HCT116 (cell line): ENCODE data around the gene DIS3L2. TPM values are rescaled to one million over a fixed set of nuclear protein-coding genes. Genes with fewer than 3 reads are reported as not detected.

Source experiments
- ATAC-seq: fragments of 200-7000 bp; cut with Tn5 transposase; 2 replicates; pipeline ENCODE4 v1.9.1; 2020; ENCODE audit warnings: mild to moderate bottlenecking, moderate library complexity
- BruUV-seq: library from RNA; stranded (reverse); fragments of 400-500 nt; replicated peaks from 2 replicates; lab custom pipeline; 2021; lab: Mats Ljungman, UMichigan
- CTCF ChIA-PET: fragments of 300-600 bp; sonication (Branson Sonifier 250); formaldehyde crosslinking; loops from one replicate; lab custom pipeline; 2021; ENCODE audit warnings: antibody characterized with exemption; lab: Charles Lee
- POLR2A ChIA-PET: fragments of 300-600, 350-600 bp; sonication (Branson Sonifier 250); formaldehyde crosslinking; loops from one replicate; lab custom pipeline; 2021; ENCODE audit warnings: antibody characterized with exemption; lab: Charles Lee
- RAD21 ChIA-PET, 2 experiments: fragments of 300-600 bp; sonication (Branson Sonifier 250); formaldehyde crosslinking; loops; one replicate each; lab custom pipeline; 2023; ENCODE audit warnings: low total read pairs in 2 of 2; ENCODE audit not compliant: uncharacterized antibody in 2 of 2, unreplicated experiment in 2 of 2, low non-redundant PET in 1 of 2; lab: Charles Lee
- DNase-seq: peaks from one replicate; pipeline ENCODE4 v3.0.0-alpha.2; 2010; ENCODE audit warnings: low read depth, low spot score
- H2AFZ ChIP-seq: fragments of 200-600 bp; shearing (Covaris generic), sonication (generic); 2 replicates; pipeline ENCODE4 v1.6.1; 2017; ENCODE audit warnings: low read depth, mixed run types, mixed read lengths, antibody characterized with exemption, low read length; ENCODE audit not compliant: poor library complexity, severe bottlenecking
- H3K27ac ChIP-seq: 2 replicates; pipeline ENCODE4 v1.5.1; 2012; ENCODE audit warnings: low read depth, low read length
- H3K27me3 ChIP-seq: fragments of 200-600 bp; sonication (generic); 2 replicates; pipeline ENCODE4 v1.6.1; 2016; ENCODE audit warnings: mixed run types, low read length, mixed read lengths; ENCODE audit not compliant: insufficient read depth
- H3K36me3 ChIP-seq, 2 experiments: fragments of 200-500 bp in 1 of 2; fragments of 200-600 bp in 1 of 2; sonication (Bioruptor generic) in 1 of 2; sonication (generic) in 1 of 2; 2 replicates each; pipeline versions ENCODE4 v1.5.1 to v1.6.1; 2014 to 2016; ENCODE audit warnings: low read length in 2 of 2, inconsistent platforms in 1 of 2, mixed read lengths in 1 of 2, mixed run types in 1 of 2; ENCODE audit not compliant: insufficient read depth in 2 of 2, control insufficient read depth in 1 of 2
- H3K4me1 ChIP-seq, 2 experiments: fragments of 200-600 bp in 1 of 2; sonication (generic) in 1 of 2; 2 replicates each; pipeline versions ENCODE4 v1.5.1 to v1.6.1; 2012 to 2017; ENCODE audit warnings: low read length in 2 of 2, inconsistent platforms in 1 of 2, mild to moderate bottlenecking in 1 of 2, mixed read lengths in 1 of 2, mixed run types in 1 of 2, moderate library complexity in 1 of 2; ENCODE audit not compliant: insufficient read depth in 2 of 2, control insufficient read depth in 1 of 2
- H3K4me2 ChIP-seq: fragments of 200-600 bp; sonication (generic); 2 replicates; pipeline ENCODE4 v1.6.1; 2017; ENCODE audit warnings: mixed run types, low read length, mixed read lengths
- H3K4me3 ChIP-seq, 2 experiments: fragments of 200-600 bp in 1 of 2; sonication (generic) in 1 of 2; replicated peaks in 1 of 2; 2 replicates each; pipeline ENCODE4 v1.5.1; 2011 to 2016; ENCODE audit warnings: low read length in 2 of 2, control low read depth in 1 of 2, low read depth in 1 of 2, mild to moderate bottlenecking in 1 of 2, mixed read lengths in 1 of 2, mixed run types in 1 of 2
- H3K79me2 ChIP-seq: fragments of 200-600 bp; sonication (generic); 2 replicates; pipeline ENCODE4 v1.6.1; 2017; ENCODE audit warnings: mild to moderate bottlenecking, mixed run types, low read length, moderate library complexity, mixed read lengths; ENCODE audit not compliant: insufficient read depth
- H3K9ac ChIP-seq: fragments of 200-600 bp; sonication (generic); 2 replicates; pipeline ENCODE4 v1.6.1; 2016; ENCODE audit warnings: low read length, mixed read lengths
- H3K9me2 ChIP-seq: fragments of 200-600 bp; sonication (generic), shearing (Covaris generic); 2 replicates; pipeline ENCODE4 v1.6.1; 2017; ENCODE audit warnings: mixed run types, mild to moderate bottlenecking, moderate library complexity; ENCODE audit not compliant: insufficient read depth
- H3K9me3 ChIP-seq, 2 experiments: fragments of 200-500 bp in 1 of 2; fragments of 200-600 bp in 1 of 2; sonication (Bioruptor generic) in 1 of 2; sonication (generic) in 1 of 2; 2 replicates each; pipeline ENCODE4 v1.6.1; 2014 to 2017; ENCODE audit warnings: low read length in 2 of 2, mixed read lengths in 2 of 2, inconsistent platforms in 1 of 2, low read depth in 1 of 2, mild to moderate bottlenecking in 1 of 2, mixed run types in 1 of 2, moderate library complexity in 1 of 2; ENCODE audit not compliant: control insufficient read depth in 1 of 2, insufficient read depth in 1 of 2
- H4K20me1 ChIP-seq: fragments of 200-600 bp; sonication (generic), shearing (Covaris generic); 2 replicates; pipeline ENCODE4 v1.6.1; 2017; ENCODE audit warnings: mixed run types, mild to moderate bottlenecking, moderate library complexity; ENCODE audit not compliant: insufficient read depth
- ATF3 ChIP-seq: IDR thresholded peaks from 2 replicates; pipeline ENCODE4 v1.6.1; 2012
- CEBPB ChIP-seq: IDR thresholded peaks from 2 replicates; pipeline ENCODE4 v1.6.1; 2012; ENCODE audit warnings: low read depth
- CTCF ChIP-seq, 3 experiments: fragments of 200-600 bp in 1 of 3; sonication (generic) in 1 of 3; IDR thresholded peaks in 2 of 3; conservative IDR thresholded peaks in 1 of 3; 2 replicates each; pipeline ENCODE4 v1.5.1; 2012 to 2017; ENCODE audit warnings: low read depth in 2 of 3, low read length in 2 of 3, antibody characterized with exemption in 1 of 3, borderline replicate concordance in 1 of 3, control low read depth in 1 of 3, mild to moderate bottlenecking in 1 of 3, mixed read lengths in 1 of 3, mixed run types in 1 of 3, moderate library complexity in 1 of 3; ENCODE audit not compliant: insufficient read depth in 1 of 3
- ELF1 ChIP-seq: IDR thresholded peaks from 2 replicates; pipeline ENCODE4 v1.6.1; 2012; ENCODE audit warnings: low read depth, borderline replicate concordance
- MAX ChIP-seq: IDR thresholded peaks from 2 replicates; pipeline ENCODE4 v1.6.1; 2012
- POLR2AphosphoS5 ChIP-seq: IDR thresholded peaks from 2 replicates; pipeline ENCODE4 v1.6.1; 2011; ENCODE audit warnings: mild to moderate bottlenecking, low read depth, low read length, moderate library complexity
- SP1 ChIP-seq: IDR thresholded peaks from 2 replicates; pipeline ENCODE4 v1.6.1; 2012; ENCODE audit warnings: low read depth
- ZBTB33 ChIP-seq: IDR thresholded peaks from 2 replicates; pipeline ENCODE4 v1.6.1; 2011; ENCODE audit warnings: mild to moderate bottlenecking, low read length, moderate library complexity; ENCODE audit not compliant: insufficient replicate concordance; ENCODE audit errors: extremely low read depth
- ZNF274 ChIP-seq: fragments of 200-500 bp; sonication (Bioruptor generic); IDR thresholded peaks from 2 replicates; pipeline ENCODE4 v1.6.1; 2014; ENCODE audit warnings: mild to moderate bottlenecking, low read depth, low read length, inconsistent platforms
- intact Hi-C: fragments of 100-400 bp; cut with micrococcal nuclease; formaldehyde crosslinking; loops from 2 replicates; pipeline ENCODE4 v1.10.0; 2022
- total RNA-seq: library from RNA; stranded (reverse); gene quantifications from one replicate; pipeline ENCODE4 v1.2.1, GENCODE V29; 2021; ENCODE audit not compliant: unreplicated experiment

Gene DIS3L2
- total RNA-seq, 1 experiment from 2014 or later, result 42.5 TPM

- no peak for TF ChIP-seq MAX
- no peak overlapping the region for H3K4me2 ChIP-seq
- H3K4me3 ChIP-seq, result no peak overlapping the region
- H3K9me3 ChIP-seq, result no peaks in the 10 kb centered on the region
- no peak overlapping the region for H3K27ac ChIP-seq
- H3K9ac ChIP-seq, result no peak overlapping the region
- H3K27me3 ChIP-seq, result no peaks in the 10 kb centered on the region
- RAD21 ChIA-PET, result no interaction called here
- no peaks in the 10 kb centered on the region for H3K9me2 ChIP-seq
- no TSS peak for BruUV-seq
- no peak for DNase-seq
- H3K79me2 ChIP-seq, result no peaks in the 10 kb centered on the region
- intact Hi-C loops, result no loop called here
- no peaks in the 10 kb centered on the region for H3K4me1 ChIP-seq
- no peaks in the 10 kb centered on the region for H4K20me1 ChIP-seq
- no peak overlapping the region for H2AFZ ChIP-seq
- CTCF ChIA-PET, result no interaction called here
- no peak for ATAC-seq
- POLR2A ChIA-PET, result no interaction called here
- no peaks in the 10 kb centered on the region for H3K36me3 ChIP-seq
Observed at GRCh38 chr2:232219496-232219870, 258.0 kb downstream of the DIS3L2 start.

- H3K4me1 ChIP-seq, result no peaks in the 10 kb centered on the region
- no peaks in the 10 kb centered on the region for H3K9me2 ChIP-seq
- DNase-seq, result no peak
- CTCF ChIA-PET, result no interaction called here
- ATAC-seq, result no peak
- no peak overlapping the region for H3K4me3 ChIP-seq
- H3K27me3 ChIP-seq, result no peaks in the 10 kb centered on the region
- H3K9me3 ChIP-seq, result no peaks in the 10 kb centered on the region
- TF ChIP-seq CTCF (IDR thresholded peaks at IDR 0.05 in 2 of 3, conservative IDR thresholded peaks at IDR 0.05 in 1 of 3; ENCODE audit: borderline replicate concordance in 1 of 3, insufficient read depth in 1 of 3, low read depth in 2 of 3, low read length in 2 of 3) (no peak), SP1 (no peak), ZNF274 (no peak), CEBPB (no peak), POLR2AphosphoS5 (no peak), ATF3 (no peak), ELF1 (no peak), ZBTB33 (no peak)
- TF ChIP-seq, all 23 proteins: peak for 0
- Histone ChIP-seq H3K79me2 (no peaks in the 10 kb centered on the region), H3K4me2 (no peak overlapping the region), H3K36me3 (no peaks in the 10 kb centered on the region), H2AFZ (no peak overlapping the region), H3K27ac (no peak overlapping the region), H3K9ac (no peak overlapping the region), H4K20me1 (no peaks in the 10 kb centered on the region)
- ChIA-PET RAD21 (no interaction called here), POLR2A (no interaction called here)
- intact Hi-C loops, result no loop called here
- no TSS peak for BruUV-seq
Observed at GRCh38 chr2:232219932-232220331, 258.4 kb downstream of the DIS3L2 start.
